ENCODE results near the gene TAF3. TPM values are rescaled to one million over a fixed set of nuclear protein-coding genes. Genes with fewer than 3 reads are reported as not detected.

Gene TAF3
- polyA plus RNA-seq, 1 donor (not counting 4 experiments of a cell fraction or from before 2014, with no cell fraction given), result 2.0 TPM

DNA sequence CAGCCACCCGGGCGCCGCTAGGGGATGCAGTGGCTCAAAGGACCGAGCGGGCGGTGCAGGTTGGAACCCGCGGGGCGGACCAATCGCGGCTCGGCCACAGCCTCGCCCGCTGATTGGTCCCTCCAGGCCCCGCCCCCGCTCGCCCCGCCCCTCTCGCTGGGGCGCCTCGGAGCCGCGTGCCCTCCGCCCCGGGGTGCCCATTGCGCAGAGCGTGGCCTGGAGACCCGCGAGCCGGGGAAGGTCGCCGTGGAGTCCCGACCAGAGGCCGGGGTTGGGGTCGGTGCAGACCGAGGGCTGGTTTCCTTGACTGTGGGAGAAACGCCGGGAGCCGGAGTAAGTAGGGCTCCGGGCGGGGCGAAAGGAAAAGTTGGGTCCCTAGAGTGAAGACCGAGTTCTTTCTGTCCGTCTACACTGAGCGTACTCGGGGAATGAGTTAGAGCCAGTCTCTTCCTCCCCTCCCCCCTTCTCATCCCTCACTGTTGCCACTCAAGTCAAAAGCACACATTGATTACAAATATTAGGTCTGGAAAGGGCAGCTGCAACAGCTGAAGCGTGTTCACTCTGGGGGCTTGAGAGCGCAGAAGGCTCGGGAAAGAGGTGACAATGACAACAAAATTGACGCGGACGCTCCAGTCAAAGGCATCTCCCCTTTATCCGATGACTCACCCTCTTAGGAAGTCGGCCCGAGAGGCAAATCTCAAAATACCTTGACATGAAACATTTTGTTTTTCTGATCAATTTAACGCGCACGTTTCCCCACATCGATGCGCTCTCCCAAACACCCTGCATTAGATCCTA lies 235.3 kb downstream of the TAF3 start:
- dilution Hi-C loops (cut with MboI; ENCODE audit: extremely low pct_ligation_motif_present, low sequenced_read_pairs), result no loop called here

GRCh38 chr10:8054244-8054493 lies 235.9 kb downstream of the TAF3 start:
- H3K79me2 ChIP-seq (ENCODE audit: control insufficient read depth, insufficient read depth, low read length), result peaks cover 45% of the 10 kb centered on the region
- FAIRE-seq, result no peak
- H3K4me1 ChIP-seq (ENCODE audit: control insufficient read depth, extremely low read depth, insufficient read depth, low read length), result peaks cover 19% of the 10 kb centered on the region

More for the DNA sequence above, 235.3 kb downstream of the TAF3 start:
- peaks cover 41% of the 10 kb centered on the region for H3K79me2 ChIP-seq (ENCODE audit: control insufficient read depth, insufficient read depth, low read length)
- peak overlapping the region; percentile 4 for H2AFZ ChIP-seq (ENCODE audit: control insufficient read depth, low read length)
- H3K9ac ChIP-seq (ENCODE audit: control insufficient read depth, extremely low read depth, insufficient read depth, low read length), result peak overlapping the region; percentile 83
- FAIRE-seq, result peak; percentile 65
- peaks cover 0 to 2% of the 10 kb centered on the region in 2 experiments for H3K36me3 ChIP-seq (ENCODE audit: control insufficient read depth in 2 of 2, extremely low read depth in 1 of 2, insufficient read depth in 2 of 2, low read length in 2 of 2)
- no peaks in the 10 kb centered on the region for H3K9me1 ChIP-seq (ENCODE audit: control insufficient read depth, extremely low read depth, insufficient read depth, low read length)
- TF ChIP-seq, protein P1, sequence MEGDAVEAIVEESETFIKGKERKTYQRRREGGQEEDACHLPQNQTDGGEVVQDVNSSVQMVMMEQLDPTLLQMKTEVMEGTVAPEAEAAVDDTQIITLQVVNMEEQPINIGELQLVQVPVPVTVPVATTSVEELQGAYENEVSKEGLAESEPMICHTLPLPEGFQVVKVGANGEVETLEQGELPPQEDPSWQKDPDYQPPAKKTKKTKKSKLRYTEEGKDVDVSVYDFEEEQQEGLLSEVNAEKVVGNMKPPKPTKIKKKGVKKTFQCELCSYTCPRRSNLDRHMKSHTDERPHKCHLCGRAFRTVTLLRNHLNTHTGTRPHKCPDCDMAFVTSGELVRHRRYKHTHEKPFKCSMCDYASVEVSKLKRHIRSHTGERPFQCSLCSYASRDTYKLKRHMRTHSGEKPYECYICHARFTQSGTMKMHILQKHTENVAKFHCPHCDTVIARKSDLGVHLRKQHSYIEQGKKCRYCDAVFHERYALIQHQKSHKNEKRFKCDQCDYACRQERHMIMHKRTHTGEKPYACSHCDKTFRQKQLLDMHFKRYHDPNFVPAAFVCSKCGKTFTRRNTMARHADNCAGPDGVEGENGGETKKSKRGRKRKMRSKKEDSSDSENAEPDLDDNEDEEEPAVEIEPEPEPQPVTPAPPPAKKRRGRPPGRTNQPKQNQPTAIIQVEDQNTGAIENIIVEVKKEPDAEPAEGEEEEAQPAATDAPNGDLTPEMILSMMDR (optimal IDR thresholded peaks at IDR 0.05 in 1 of 3, IDR thresholded peaks at IDR 0.05 in 1 of 3, conservative IDR thresholded peaks at IDR 0.05 in 1 of 3; ENCODE audit: extremely low read depth in 1 of 3, insufficient read depth in 2 of 3, low read length in 3 of 3), result peak in 2 of 3 experiments; percentile 83 to 98
- TF ChIP-seq EZH2 (IDR thresholded peaks at IDR 0.05; ENCODE audit: low read length), result no peak
- peaks cover 14% of the 10 kb centered on the region for H3K4me1 ChIP-seq (ENCODE audit: control insufficient read depth, extremely low read depth, insufficient read depth, low read length)
- no peaks in the 10 kb centered on the region for H3K9me3 ChIP-seq (ENCODE audit: control insufficient read depth, low read depth, low read length)
- H4K20me1 ChIP-seq (ENCODE audit: control insufficient read depth, extremely low read depth, insufficient read depth, low read length), result no peaks in the 10 kb centered on the region
- H3K27ac ChIP-seq (ENCODE audit: control insufficient read depth, insufficient read depth, low read length), result peak overlapping the region; percentile 87
- peaks cover 4% of the 10 kb centered on the region for H3K27me3 ChIP-seq (ENCODE audit: control insufficient read depth, extremely low read depth, insufficient read depth, low read length)
- H3K4me2 ChIP-seq (ENCODE audit: control insufficient read depth, extremely low read depth, insufficient read depth, low read depth, low read length), result peak overlapping the region; percentile 81
- peak overlapping the region; percentile 76 to 97 (median 87) for H3K4me3 ChIP-seq (ENCODE audit: control insufficient read depth in 2 of 3, extremely low read depth in 1 of 3, insufficient read depth in 2 of 3, low read depth in 1 of 3, low read length in 3 of 3)
- DNase-seq (ENCODE audit: low read depth, low spot score), result no peak

More at GRCh38 chr10:8054244-8054493, 235.9 kb downstream of the TAF3 start:
- Histone ChIP-seq H4K20me1 (ENCODE audit: control insufficient read depth, extremely low read depth, insufficient read depth, low read length) (no peaks in the 10 kb centered on the region), H3K9me3 (ENCODE audit: control insufficient read depth, low read depth, low read length) (no peaks in the 10 kb centered on the region), H3K36me3 (ENCODE audit: control insufficient read depth in 2 of 2, extremely low read depth in 1 of 2, insufficient read depth in 2 of 2, low read length in 2 of 2) (peaks cover 2 to 7% of the 10 kb centered on the region in 2 experiments), H3K4me3 (ENCODE audit: control insufficient read depth in 2 of 3, extremely low read depth in 1 of 3, insufficient read depth in 2 of 3, low read depth in 1 of 3, low read length in 3 of 3) (peak overlapping the region; percentile 76 to 97 (median 87)), H3K27ac (ENCODE audit: control insufficient read depth, insufficient read depth, low read length) (peak overlapping the region; percentile 87), H2AFZ (ENCODE audit: control insufficient read depth, low read length) (peak overlapping the region; percentile 4), H3K4me2 (ENCODE audit: control insufficient read depth, extremely low read depth, insufficient read depth, low read depth, low read length) (peak overlapping the region; percentile 81), H3K9ac (ENCODE audit: control insufficient read depth, extremely low read depth, insufficient read depth, low read length) (peak overlapping the region; percentile 83), H3K9me1 (ENCODE audit: control insufficient read depth, extremely low read depth, insufficient read depth, low read length) (no peaks in the 10 kb centered on the region), H3K27me3 (ENCODE audit: control insufficient read depth, extremely low read depth, insufficient read depth, low read length) (peaks cover under 1% of the 10 kb centered on the region)
- dilution Hi-C loops (cut with MboI; ENCODE audit: extremely low pct_ligation_motif_present, low sequenced_read_pairs), result no loop called here
- no peak for DNase-seq (ENCODE audit: low read depth, low spot score)
- TF ChIP-seq EZH2 (IDR thresholded peaks at IDR 0.05; ENCODE audit: low read length), result no peak
- TF ChIP-seq, protein P1 (optimal IDR thresholded peaks at IDR 0.05 in 1 of 3, IDR thresholded peaks at IDR 0.05 in 1 of 3, conservative IDR thresholded peaks at IDR 0.05 in 1 of 3; ENCODE audit: extremely low read depth in 1 of 3, insufficient read depth in 2 of 3, low read length in 3 of 3), result no peak

Measured in keratinocyte (primary cell).